KMS-11 (cell line): ENCODE measurements around the gene MTA1.

ENCODE experiments used
- H2AFZ ChIP-seq: fragments of 200-600 bp; sonication (generic); 2 replicates; pipeline ENCODE4 v1.6.1; 2016; ENCODE audit warnings: antibody characterized with exemption, mixed run types, low read depth
- H3K27ac ChIP-seq: fragments of 200-600 bp; sonication (generic); 2 replicates; pipeline ENCODE4 v1.6.1; 2016; ENCODE audit warnings: mild to moderate bottlenecking, mixed run types
- H3K27me3 ChIP-seq: fragments of 200-600 bp; sonication (generic); 2 replicates; pipeline ENCODE4 v1.6.1; 2017; ENCODE audit warnings: mild to moderate bottlenecking, low read depth, mixed run types, moderate library complexity; ENCODE audit not compliant: insufficient read depth
- H3K36me3 ChIP-seq: fragments of 200-600 bp; sonication (generic); 2 replicates; pipeline ENCODE4 v1.6.1; 2017; ENCODE audit warnings: mild to moderate bottlenecking, mixed run types; ENCODE audit not compliant: insufficient read depth
- H3K4me1 ChIP-seq: fragments of 200-600 bp; sonication (generic); 2 replicates; pipeline ENCODE4 v1.6.1; 2016; ENCODE audit warnings: mild to moderate bottlenecking, low read depth, mixed run types; ENCODE audit not compliant: poor library complexity, severe bottlenecking
- H3K4me2 ChIP-seq: fragments of 200-600 bp; sonication (generic); 2 replicates; pipeline ENCODE4 v1.7.0; 2016; ENCODE audit warnings: mild to moderate bottlenecking, mixed run types
- H3K4me3 ChIP-seq: fragments of 200-600 bp; sonication (generic); IDR thresholded peaks from 2 replicates; pipeline ENCODE4 v1.6.1; 2017; ENCODE audit warnings: low read depth, low read length, mixed read lengths; ENCODE audit not compliant: insufficient read depth
- H3K79me2 ChIP-seq: fragments of 200-600 bp; sonication (generic); 2 replicates; pipeline ENCODE4 v1.6.1; 2016; ENCODE audit warnings: low read depth, mixed run types; ENCODE audit not compliant: insufficient read depth
- H3K9ac ChIP-seq: fragments of 200-600 bp; sonication (generic); 2 replicates; pipeline ENCODE4 v1.6.1; 2016; ENCODE audit warnings: mild to moderate bottlenecking, mixed run types
- H4K20me1 ChIP-seq: fragments of 200-600 bp; sonication (generic); 2 replicates; pipeline ENCODE4 v1.6.1; 2016; ENCODE audit warnings: mild to moderate bottlenecking, mixed run types; ENCODE audit not compliant: insufficient read depth
- TF ChIP-seq, protein P1 (sequence below): fragments of 200-600 bp; sonication (generic); conservative IDR thresholded peaks from 2 replicates; pipeline ENCODE4 v1.6.1; 2017; ENCODE audit warnings: low read depth, mild to moderate bottlenecking, antibody characterized with exemption, low read length, moderate library complexity, mixed read lengths

Gene MTA1

DNA sequence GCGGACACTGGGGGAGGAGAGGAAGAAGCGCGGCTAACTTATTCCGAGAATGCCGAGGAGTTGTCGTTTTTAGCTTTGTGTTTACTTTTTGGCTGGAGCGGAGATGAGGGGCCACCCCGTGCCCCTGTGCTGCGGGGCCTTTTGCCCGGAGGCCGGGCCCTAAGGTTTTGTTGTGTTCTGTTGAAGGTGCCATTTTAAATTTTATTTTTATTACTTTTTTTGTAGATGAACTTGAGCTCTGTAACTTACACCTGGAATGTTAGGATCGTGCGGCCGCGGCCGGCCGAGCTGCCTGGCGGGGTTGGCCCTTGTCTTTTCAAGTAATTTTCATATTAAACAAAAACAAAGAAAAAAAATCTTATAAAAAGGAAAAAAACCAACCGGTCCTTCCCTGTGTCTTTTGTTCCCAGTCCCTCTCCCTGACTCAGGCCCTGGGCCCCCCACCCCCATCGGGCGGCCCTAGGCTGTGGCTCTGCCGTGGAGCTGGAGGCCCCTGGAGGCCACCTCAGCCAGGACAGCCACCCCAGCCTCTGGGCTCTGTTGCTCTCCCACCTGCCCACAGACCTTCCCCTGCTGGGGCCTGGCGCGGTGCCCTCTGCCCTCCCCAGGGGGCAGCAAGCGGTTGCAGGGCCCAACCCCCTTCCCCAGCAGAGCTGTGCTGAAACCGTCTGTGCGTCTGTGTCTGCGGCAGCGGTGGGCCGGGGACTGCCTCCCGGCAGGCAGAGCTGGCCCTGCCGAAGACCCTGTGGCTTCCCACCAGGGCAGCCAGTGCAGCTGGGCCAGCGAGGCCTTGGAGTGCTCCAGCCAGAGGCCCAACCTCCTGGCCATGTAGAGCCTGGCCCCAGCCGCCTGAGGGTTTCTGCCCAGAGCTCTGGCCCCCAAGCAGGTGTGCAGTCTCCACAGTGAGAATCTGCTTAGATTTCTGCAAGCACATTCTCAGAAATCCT lies 51.0 kb downstream of the MTA1 start:
- Histone ChIP-seq H3K9ac (no peak overlapping the region), H3K27ac (no peak overlapping the region), H2AFZ (no peak overlapping the region), H3K4me3 (no peak overlapping the region), H3K27me3 (peaks cover 8% of the 10 kb centered on the region), H3K36me3 (no peaks in the 10 kb centered on the region), H3K4me2 (no peak overlapping the region), H3K79me2 (no peaks in the 10 kb centered on the region), H3K4me1 (peaks cover 13% of the 10 kb centered on the region), H4K20me1 (no peaks in the 10 kb centered on the region)
- TF ChIP-seq, protein P1, sequence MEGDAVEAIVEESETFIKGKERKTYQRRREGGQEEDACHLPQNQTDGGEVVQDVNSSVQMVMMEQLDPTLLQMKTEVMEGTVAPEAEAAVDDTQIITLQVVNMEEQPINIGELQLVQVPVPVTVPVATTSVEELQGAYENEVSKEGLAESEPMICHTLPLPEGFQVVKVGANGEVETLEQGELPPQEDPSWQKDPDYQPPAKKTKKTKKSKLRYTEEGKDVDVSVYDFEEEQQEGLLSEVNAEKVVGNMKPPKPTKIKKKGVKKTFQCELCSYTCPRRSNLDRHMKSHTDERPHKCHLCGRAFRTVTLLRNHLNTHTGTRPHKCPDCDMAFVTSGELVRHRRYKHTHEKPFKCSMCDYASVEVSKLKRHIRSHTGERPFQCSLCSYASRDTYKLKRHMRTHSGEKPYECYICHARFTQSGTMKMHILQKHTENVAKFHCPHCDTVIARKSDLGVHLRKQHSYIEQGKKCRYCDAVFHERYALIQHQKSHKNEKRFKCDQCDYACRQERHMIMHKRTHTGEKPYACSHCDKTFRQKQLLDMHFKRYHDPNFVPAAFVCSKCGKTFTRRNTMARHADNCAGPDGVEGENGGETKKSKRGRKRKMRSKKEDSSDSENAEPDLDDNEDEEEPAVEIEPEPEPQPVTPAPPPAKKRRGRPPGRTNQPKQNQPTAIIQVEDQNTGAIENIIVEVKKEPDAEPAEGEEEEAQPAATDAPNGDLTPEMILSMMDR = no peak

DNA sequence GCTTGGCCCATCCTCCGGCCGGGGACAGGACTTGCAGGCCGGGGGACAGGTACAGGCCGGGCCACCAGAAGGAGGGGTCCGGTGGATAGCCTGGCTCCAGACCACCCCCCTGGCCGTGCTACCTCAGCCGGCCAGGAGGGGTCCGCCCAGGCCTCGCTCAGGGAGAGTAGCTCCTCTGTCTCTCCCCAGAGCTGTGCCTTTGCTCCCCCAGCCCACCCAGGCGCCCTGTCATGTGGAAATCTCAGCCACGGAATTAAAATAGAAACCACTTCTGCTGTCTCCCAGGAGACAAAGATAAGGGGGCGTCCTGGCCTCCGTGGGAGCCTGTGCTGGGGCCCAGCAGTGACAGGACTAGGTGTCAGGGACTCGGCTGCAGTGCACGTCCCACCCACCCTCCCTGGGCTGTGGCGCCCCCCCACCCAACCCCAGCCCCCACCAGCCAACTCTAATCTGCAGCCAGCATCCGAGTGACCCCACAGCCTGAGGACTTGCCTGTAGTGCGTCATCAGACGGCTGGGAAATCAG lies 51.7 kb downstream of the MTA1 start:
- Histone ChIP-seq H3K4me3 (no peak overlapping the region), H3K4me2 (no peak overlapping the region), H3K79me2 (no peaks in the 10 kb centered on the region), H4K20me1 (no peaks in the 10 kb centered on the region), H3K27ac (no peak overlapping the region), H2AFZ (no peak overlapping the region), H3K36me3 (no peaks in the 10 kb centered on the region), H3K9ac (no peak overlapping the region), H3K27me3 (peaks cover 16% of the 10 kb centered on the region), H3K4me1 (peaks cover 14% of the 10 kb centered on the region)
- TF ChIP-seq, protein P1 = no peak

DNA sequence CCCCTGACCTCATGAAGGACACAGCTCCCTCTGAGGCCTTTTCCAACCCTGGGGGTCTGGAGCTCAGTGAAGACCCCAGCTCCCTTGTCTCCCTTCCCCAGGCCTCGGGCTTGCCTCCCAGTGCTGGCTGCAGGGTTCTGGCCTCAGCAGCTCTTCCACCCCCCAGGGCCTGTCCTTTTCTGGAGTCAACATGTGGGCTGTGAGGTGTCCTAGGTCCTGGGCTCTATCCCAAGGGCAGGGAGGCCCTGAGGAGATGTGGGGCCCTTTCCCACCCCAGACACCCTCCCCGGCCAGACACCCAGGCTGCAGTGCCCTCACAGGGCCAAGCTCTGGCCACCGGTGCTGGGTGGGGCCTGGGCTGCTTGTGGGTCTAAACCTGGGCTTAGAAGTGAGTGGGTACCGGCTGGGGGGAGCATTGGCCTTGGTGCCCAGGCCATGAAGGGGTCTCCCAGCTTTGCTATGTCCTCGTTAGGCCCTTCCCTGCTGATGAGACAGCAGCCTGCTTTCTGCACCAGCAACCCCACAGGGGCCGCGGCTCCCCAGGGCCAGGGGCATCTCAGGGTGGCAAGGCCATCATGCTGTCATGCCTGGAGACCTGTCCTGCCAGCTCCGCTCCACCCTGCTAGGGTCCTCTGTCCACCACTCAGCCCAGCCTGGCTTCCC lies 52.3 kb downstream of the MTA1 start:
- no peak overlapping the region for H3K4me3 ChIP-seq
- no peaks in the 10 kb centered on the region for H3K79me2 ChIP-seq
- no peak overlapping the region for H3K27ac ChIP-seq
- no peaks in the 10 kb centered on the region for H4K20me1 ChIP-seq
- H3K4me1 ChIP-seq = peaks cover 14% of the 10 kb centered on the region
- H2AFZ ChIP-seq = no peak overlapping the region
- H3K27me3 ChIP-seq = peaks cover 21% of the 10 kb centered on the region
- no peak overlapping the region for H3K4me2 ChIP-seq
- H3K9ac ChIP-seq = no peak overlapping the region
- TF ChIP-seq, protein P1 = no peak
- H3K36me3 ChIP-seq = no peaks in the 10 kb centered on the region

DNA sequence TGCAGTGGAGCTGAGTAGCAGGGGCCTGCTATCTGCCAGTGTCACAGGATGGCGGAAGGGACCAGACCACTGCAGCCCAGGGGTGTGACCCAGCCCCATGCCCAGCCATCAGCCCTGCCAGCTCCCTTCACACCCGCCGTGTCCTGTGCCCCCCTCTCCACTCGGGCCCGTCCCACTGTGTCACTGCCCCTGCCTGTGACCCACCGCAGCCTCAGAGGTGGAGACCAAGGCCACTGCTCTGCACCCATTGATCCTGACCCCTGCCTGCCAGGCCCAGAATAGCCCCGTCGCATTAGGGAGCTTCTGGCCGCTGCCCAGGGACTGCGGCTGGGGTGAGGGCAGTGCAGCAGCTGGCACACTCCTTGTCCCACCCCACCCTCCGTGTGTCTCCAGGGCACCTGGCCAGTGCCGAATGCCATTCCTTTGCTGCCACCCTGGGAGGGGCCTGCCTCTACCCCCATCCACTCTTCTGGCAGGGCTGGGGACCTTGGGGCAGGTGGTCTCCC lies 52.9 kb downstream of the MTA1 start:
- Histone ChIP-seq H3K9ac (no peak overlapping the region), H3K79me2 (no peaks in the 10 kb centered on the region), H3K27me3 (peaks cover 27% of the 10 kb centered on the region), H3K27ac (no peak overlapping the region), H3K4me2 (no peak overlapping the region), H3K4me3 (no peak overlapping the region), H2AFZ (no peak overlapping the region), H3K36me3 (no peaks in the 10 kb centered on the region), H4K20me1 (no peaks in the 10 kb centered on the region), H3K4me1 (peaks cover 14% of the 10 kb centered on the region)
- TF ChIP-seq, protein P1 = no peak
